VCaP (cell line): ENCODE results near the gene GTF3C1.

Source experiments
- H3K27ac ChIP-seq: fragments of 450-650 bp; 2 replicates; pipeline ENCODE4 v1.5.1; 2017
- CTCF ChIP-seq: fragments of 450-650 bp; conservative IDR thresholded peaks from 2 replicates; pipeline ENCODE4 v1.5.1; 2017; ENCODE audit warnings: mild to moderate bottlenecking, moderate library complexity

The GTF3C1 gene

GRCh38 chr16:27428026-27428785 lies 121.5 kb downstream of the GTF3C1 start:
- H3K27ac ChIP-seq: no peak overlapping the region
- no peak; the same call in 1 of the 2 replicates for TF ChIP-seq CTCF

- no peak overlapping the region for H3K27ac ChIP-seq
- TF ChIP-seq CTCF: no peak
Measured at GRCh38 chr16:27427538-27427937, 122.2 kb downstream of the GTF3C1 start.

GRCh38 chr16:27426423-27427408 lies 123.0 kb downstream of the GTF3C1 start:
- TF ChIP-seq CTCF: no peak

DNA sequence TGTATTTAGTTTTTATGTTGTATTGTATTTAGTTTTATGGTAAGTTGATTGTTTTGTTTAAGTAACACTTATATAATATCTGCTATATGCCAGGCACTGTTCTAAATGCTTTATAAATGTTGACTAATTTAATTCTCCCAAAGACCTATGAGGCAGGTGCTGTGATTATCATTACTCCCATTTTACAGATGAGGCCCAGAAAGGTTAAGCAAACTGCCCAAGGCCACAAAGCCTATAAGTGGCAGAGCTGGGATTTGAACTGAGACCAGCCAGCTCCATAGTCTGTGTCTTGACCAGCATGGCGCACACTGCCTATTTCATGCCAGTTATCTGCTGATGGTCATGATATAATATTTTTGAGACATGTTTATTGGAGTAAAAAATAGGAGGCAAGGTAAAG lies 123.8 kb downstream of the GTF3C1 start:
- no peak overlapping the region for H3K27ac ChIP-seq
- TF ChIP-seq CTCF: no peak

More at GRCh38 chr16:27426423-27427408, 123.0 kb downstream of the GTF3C1 start:
- H3K27ac ChIP-seq: no peak overlapping the region

GRCh38 chr16:27424772-27425498 lies 124.8 kb downstream of the GTF3C1 start:
- H3K27ac ChIP-seq: no peak overlapping the region
- TF ChIP-seq CTCF: no peak

GRCh38 chr16:27421961-27422740 lies 127.6 kb downstream of the GTF3C1 start:
- no peak for TF ChIP-seq CTCF

More at GRCh38 chr16:27421961-27422740, 127.6 kb downstream of the GTF3C1 start:
- no peak overlapping the region for H3K27ac ChIP-seq
